ENCODE results near the gene TMEM182.

DNA sequence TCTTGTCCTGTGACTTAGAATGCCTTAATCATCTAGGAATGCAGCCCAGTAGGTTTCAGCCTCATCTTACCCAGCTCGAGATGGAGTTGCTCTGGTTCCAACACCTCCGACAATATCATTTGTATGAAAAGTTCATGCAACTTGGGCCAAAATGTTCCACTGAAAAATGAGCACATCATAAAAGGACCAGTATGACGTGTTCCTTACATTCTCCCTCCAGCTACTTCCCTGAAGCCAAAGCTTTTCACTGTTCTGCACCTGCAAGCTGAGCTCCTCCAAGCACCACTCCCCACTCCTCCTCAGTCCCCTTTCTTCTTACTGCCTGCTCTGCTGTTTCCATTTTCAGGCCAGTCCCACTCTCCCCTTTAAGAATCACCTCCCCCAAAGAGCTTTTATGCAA lies 23.1 kb downstream of the TMEM182 start:
- TF ChIP-seq POLR2A (IDR thresholded peaks at IDR 0.05), result no peak
- TF ChIP-seq, protein P1, sequence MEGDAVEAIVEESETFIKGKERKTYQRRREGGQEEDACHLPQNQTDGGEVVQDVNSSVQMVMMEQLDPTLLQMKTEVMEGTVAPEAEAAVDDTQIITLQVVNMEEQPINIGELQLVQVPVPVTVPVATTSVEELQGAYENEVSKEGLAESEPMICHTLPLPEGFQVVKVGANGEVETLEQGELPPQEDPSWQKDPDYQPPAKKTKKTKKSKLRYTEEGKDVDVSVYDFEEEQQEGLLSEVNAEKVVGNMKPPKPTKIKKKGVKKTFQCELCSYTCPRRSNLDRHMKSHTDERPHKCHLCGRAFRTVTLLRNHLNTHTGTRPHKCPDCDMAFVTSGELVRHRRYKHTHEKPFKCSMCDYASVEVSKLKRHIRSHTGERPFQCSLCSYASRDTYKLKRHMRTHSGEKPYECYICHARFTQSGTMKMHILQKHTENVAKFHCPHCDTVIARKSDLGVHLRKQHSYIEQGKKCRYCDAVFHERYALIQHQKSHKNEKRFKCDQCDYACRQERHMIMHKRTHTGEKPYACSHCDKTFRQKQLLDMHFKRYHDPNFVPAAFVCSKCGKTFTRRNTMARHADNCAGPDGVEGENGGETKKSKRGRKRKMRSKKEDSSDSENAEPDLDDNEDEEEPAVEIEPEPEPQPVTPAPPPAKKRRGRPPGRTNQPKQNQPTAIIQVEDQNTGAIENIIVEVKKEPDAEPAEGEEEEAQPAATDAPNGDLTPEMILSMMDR (IDR thresholded peaks at IDR 0.05), result no peak

Measured in adrenal gland (tissue), 5 donors.